Measurements from ENCODE around the gene ZNF385A. TPM values are rescaled to one million over a fixed set of nuclear protein-coding genes. Genes with fewer than 3 reads are reported as not detected.

ZNF385A gene
- total and polyA plus RNA-seq, 2 donors (not counting 3 experiments of a cell fraction or from before 2014, with no cell fraction given), result 1.6 to 7.9 TPM

- intact Hi-C loops (cut with micrococcal nuclease) (loop anchor here (1.0 to 10.0 kb wide), 4 partner anchors 73 to 363 kb away; partner anchors contain the start of genes HOXC8 and HOXC9), dilution Hi-C loops (cut with MboI; ENCODE audit: extremely low pct_ligation_motif_present, low sequenced_read_pairs) (no loop called here)
- peak overlapping the region; percentile 59 for H2AFZ ChIP-seq (ENCODE audit: low read depth, low read length)
- H3K4me3 ChIP-seq (replicated peaks in 1 of 3; ENCODE audit: insufficient read depth in 1 of 3, low read depth in 1 of 3, low read length in 3 of 3), result no peak overlapping the region
- no peak overlapping the region for H3K9ac ChIP-seq (replicated peaks; ENCODE audit: extremely low read depth, insufficient read depth, low read length)
- ChIA-PET POLR2A (interaction anchor here (1.0 to 1.1 kb wide), 2 partner anchors 81 to 88 kb away, joined by 4 read pairs; partner anchors contain the start of genes CBX5 and HNRNPA1), CTCF (interaction anchor here (0.9 to 1.8 kb wide), 24 partner anchors 9 to 167 kb away, joined by 3 to 34 read pairs (median 4); partner anchors contain the start of gene COPZ1)
- H3K79me2 ChIP-seq (ENCODE audit: control insufficient read depth, insufficient read depth, low read length), result no peaks in the 10 kb centered on the region
- no peaks in the 10 kb centered on the region for H3K9me3 ChIP-seq (replicated peaks; ENCODE audit: control insufficient read depth, insufficient read depth, low read length)
- H3K27me3 ChIP-seq (ENCODE audit: control insufficient read depth in 2 of 2, insufficient read depth in 2 of 2, low read length in 2 of 2), result no peaks in the 10 kb centered on the region
- DNase-seq (ENCODE audit: low read depth, low spot score), result no peak
- H3K4me2 ChIP-seq (ENCODE audit: insufficient read depth, low read length), result peak overlapping the region; percentile 68
- FAIRE-seq, result no peak
- BruUV-seq (replicated peaks), result no TSS peak
- no peaks in the 10 kb centered on the region for H4K20me1 ChIP-seq (replicated peaks; ENCODE audit: control insufficient read depth, extremely low read depth, insufficient read depth, low read length)
- H3K9me1 ChIP-seq (replicated peaks; ENCODE audit: control insufficient read depth, extremely low read depth, insufficient read depth, low read length), result no peaks in the 10 kb centered on the region
- H3K4me1 ChIP-seq (ENCODE audit: control insufficient read depth, extremely low read depth, insufficient read depth, low read length), result peaks cover 33% of the 10 kb centered on the region
- no peaks in the 10 kb centered on the region for H3K36me3 ChIP-seq (ENCODE audit: control insufficient read depth in 2 of 2, extremely low read depth in 1 of 2, insufficient read depth in 2 of 2, low read length in 2 of 2)
- no peak overlapping the region for H3K27ac ChIP-seq (ENCODE audit: insufficient read depth, low read depth, low read length)
- TF ChIP-seq EZH2 (IDR thresholded peaks at IDR 0.05; ENCODE audit: borderline replicate concordance, low read depth, low read length, severe bottlenecking) (peak; percentile 32), POLR2A (IDR thresholded peaks at IDR 0.05; ENCODE audit: low read depth, low read length) (no peak), GATA2 (IDR thresholded peaks at IDR 0.05; ENCODE audit: insufficient read depth, insufficient read length, low read depth, low read length) (no peak), POLR2AphosphoS5 (IDR thresholded peaks at IDR 0.05; ENCODE audit: insufficient read depth, low read depth, low read length) (no peak)
Measured at GRCh38 chr12:54368025-54368708, 16.4 kb downstream of the ZNF385A start.

- no peaks in the 10 kb centered on the region for H3K9me3 ChIP-seq (replicated peaks; ENCODE audit: control insufficient read depth, insufficient read depth, low read length)
- no peak within 1 kb of the TSS for H3K9ac ChIP-seq (replicated peaks; ENCODE audit: extremely low read depth, insufficient read depth, low read length)
- no TSS peak for BruUV-seq (replicated peaks)
- H3K4me1 ChIP-seq (ENCODE audit: control insufficient read depth, extremely low read depth, insufficient read depth, low read length), result peaks cover 30% of the 10 kb centered on the region
- no peak within 1 kb of the TSS for H3K4me2 ChIP-seq (ENCODE audit: insufficient read depth, low read length)
- intact Hi-C loops (cut with micrococcal nuclease) (loop anchor here (10.0 kb wide), 1 partner anchor 360 kb away; the partner anchor contains the start of genes HOXC8 and HOXC9), dilution Hi-C loops (cut with MboI; ENCODE audit: extremely low pct_ligation_motif_present, low sequenced_read_pairs) (no loop called here)
- ChIA-PET CTCF (no interaction called here), POLR2A (no interaction called here)
- no peak within 1 kb of the TSS for H3K4me3 ChIP-seq (replicated peaks in 1 of 3; ENCODE audit: insufficient read depth in 1 of 3, low read depth in 1 of 3, low read length in 3 of 3)
- no peaks in the 10 kb centered on the region for H4K20me1 ChIP-seq (replicated peaks; ENCODE audit: control insufficient read depth, extremely low read depth, insufficient read depth, low read length)
- no peaks in the 10 kb centered on the region for H3K79me2 ChIP-seq (ENCODE audit: control insufficient read depth, insufficient read depth, low read length)
- no peak for TF ChIP-seq POLR2AphosphoS5 (IDR thresholded peaks at IDR 0.05; ENCODE audit: insufficient read depth, low read depth, low read length)
- TF ChIP-seq GATA2 (IDR thresholded peaks at IDR 0.05; ENCODE audit: insufficient read depth, insufficient read length, low read depth, low read length), result no peak
- no peak for TF ChIP-seq JUN (IDR thresholded peaks at IDR 0.05; ENCODE audit: borderline replicate concordance, insufficient read depth, insufficient read length, low read depth)
- no peak for TF ChIP-seq CTCF (IDR thresholded peaks at IDR 0.05; ENCODE audit: extremely low read depth in 1 of 2, insufficient read depth in 1 of 2, low read depth in 1 of 2, low read length in 2 of 2)
- TF ChIP-seq EZH2 (IDR thresholded peaks at IDR 0.05; ENCODE audit: borderline replicate concordance, low read depth, low read length, severe bottlenecking), result no peak
- no peak for TF ChIP-seq MAX (IDR thresholded peaks at IDR 0.05; ENCODE audit: insufficient read depth, insufficient read length)
- no peak within 1 kb of the TSS for H3K27ac ChIP-seq (ENCODE audit: insufficient read depth, low read depth, low read length)
- no peak within 1 kb of the TSS for H2AFZ ChIP-seq (ENCODE audit: low read depth, low read length)
- H3K36me3 ChIP-seq (ENCODE audit: control insufficient read depth in 2 of 2, extremely low read depth in 1 of 2, insufficient read depth in 2 of 2, low read length in 2 of 2), result no peaks in the 10 kb centered on the region
- DNase-seq (ENCODE audit: low read depth, low spot score) (no peak), FAIRE-seq (no peak)
- H3K9me1 ChIP-seq (replicated peaks; ENCODE audit: control insufficient read depth, extremely low read depth, insufficient read depth, low read length), result no peaks in the 10 kb centered on the region
- no peaks in the 10 kb centered on the region for H3K27me3 ChIP-seq (ENCODE audit: control insufficient read depth in 2 of 2, insufficient read depth in 2 of 2, low read length in 2 of 2)
Measured at GRCh38 chr12:54364413-54364812, 20.1 kb downstream of the ZNF385A start, which contains the start of gene GPR84. GPR84 (minus strand) TSS chr12:54364486; CDS start chr12:54363851, 635 bp downstream.

All from endothelial cell of umbilical vein (primary cell).